Subcutaneous adipose tissue (tissue), 4 donors: ENCODE results near the gene PKP4. TPM values are rescaled to one million over a fixed set of nuclear protein-coding genes. Genes with fewer than 3 reads are reported as not detected.

Experiments used
- total RNA-seq, 4 donors: library from RNA; depleted of rRNA; stranded (reverse); fragments of >200 nt; gene quantifications; one replicate each; pipeline ENCODE4 v1.1.0, GENCODE V29; 2016
- TF ChIP-seq, protein P1 (sequence below): fragments of 450-650 bp; IDR thresholded peaks from one replicate; pipeline ENCODE4 v1.5.1; 2016; ENCODE audit warnings: low read depth, mild to moderate bottlenecking, control low read depth, antibody characterized with exemption, moderate library complexity

PKP4 gene
- total RNA-seq, 4 donors from 2014 or later, result 29.6 to 90.6 (median 68.0) TPM

DNA sequence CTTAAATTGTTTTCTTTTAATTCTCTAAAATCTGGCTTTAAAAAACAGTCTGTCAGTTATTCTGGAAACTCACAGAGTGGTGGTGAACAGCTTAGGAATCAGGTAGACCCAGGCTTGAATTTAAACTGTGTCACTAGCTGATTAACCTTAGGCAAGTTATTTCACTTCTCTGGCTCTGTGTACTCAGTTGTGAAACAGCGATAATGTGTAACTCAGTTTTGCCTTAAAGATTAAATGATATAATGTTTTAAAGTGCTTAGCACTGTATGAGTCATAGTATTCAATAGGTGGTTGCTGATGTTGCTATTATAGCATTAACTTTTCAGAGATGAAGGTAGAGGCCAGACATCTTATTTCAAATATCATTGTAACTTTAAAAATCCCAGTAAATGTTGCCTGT lies 40.7 kb downstream of the PKP4 start:
- TF ChIP-seq, protein P1, sequence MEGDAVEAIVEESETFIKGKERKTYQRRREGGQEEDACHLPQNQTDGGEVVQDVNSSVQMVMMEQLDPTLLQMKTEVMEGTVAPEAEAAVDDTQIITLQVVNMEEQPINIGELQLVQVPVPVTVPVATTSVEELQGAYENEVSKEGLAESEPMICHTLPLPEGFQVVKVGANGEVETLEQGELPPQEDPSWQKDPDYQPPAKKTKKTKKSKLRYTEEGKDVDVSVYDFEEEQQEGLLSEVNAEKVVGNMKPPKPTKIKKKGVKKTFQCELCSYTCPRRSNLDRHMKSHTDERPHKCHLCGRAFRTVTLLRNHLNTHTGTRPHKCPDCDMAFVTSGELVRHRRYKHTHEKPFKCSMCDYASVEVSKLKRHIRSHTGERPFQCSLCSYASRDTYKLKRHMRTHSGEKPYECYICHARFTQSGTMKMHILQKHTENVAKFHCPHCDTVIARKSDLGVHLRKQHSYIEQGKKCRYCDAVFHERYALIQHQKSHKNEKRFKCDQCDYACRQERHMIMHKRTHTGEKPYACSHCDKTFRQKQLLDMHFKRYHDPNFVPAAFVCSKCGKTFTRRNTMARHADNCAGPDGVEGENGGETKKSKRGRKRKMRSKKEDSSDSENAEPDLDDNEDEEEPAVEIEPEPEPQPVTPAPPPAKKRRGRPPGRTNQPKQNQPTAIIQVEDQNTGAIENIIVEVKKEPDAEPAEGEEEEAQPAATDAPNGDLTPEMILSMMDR, result no peak

DNA sequence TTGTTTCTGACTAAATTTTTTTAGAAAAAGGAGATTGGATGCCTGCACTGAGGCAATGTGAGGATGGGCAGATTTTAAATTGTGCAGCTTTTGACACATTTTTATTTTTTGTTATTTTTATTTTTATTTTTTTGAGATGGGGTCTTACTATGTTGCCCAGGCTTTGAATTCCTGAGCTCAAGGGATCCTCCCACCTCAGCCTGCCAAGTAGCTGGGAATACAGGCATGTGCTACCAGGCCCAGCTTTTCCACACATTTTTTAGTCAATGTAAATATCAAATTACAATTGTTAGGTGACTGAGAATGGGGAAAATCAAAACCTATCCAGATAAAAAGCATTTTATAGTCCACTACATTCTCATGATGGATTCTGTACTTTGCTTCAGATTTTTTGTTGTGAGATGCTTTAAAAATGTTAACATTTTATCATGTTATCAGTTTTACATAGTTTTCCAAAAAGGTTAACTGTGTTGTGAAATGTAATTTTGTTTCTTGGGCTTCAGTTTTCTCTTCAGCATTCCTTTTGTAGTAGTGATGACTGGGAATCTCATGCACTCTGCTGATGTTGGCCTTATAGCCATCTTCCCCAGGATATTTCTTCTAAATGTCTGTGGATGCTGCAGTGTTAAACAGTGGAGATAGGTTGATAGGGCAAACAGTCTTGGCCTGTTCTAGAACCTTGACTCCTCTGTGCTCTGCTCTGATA lies 41.4 kb downstream of the PKP4 start:
- TF ChIP-seq, protein P1, result no peak

DNA sequence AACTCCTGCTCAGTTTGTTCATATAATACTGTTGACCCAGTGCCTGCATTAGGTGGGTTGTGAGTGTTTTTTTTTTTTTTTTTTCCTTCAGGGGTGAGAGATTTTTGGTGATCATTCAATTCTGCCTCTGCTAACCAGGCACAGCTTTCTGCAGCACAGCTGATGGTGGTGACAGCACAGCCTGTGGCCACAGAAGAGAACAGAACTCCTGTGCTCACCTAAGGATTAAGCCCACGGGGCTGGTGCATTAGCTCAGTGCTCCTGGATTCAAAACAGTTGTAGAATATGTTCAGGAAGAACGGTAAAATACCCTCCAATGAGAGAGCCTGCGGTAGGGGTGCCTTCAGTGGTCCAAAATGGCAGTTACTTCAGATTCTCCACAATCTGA lies 42.0 kb downstream of the PKP4 start:
- TF ChIP-seq, protein P1, result no peak

DNA sequence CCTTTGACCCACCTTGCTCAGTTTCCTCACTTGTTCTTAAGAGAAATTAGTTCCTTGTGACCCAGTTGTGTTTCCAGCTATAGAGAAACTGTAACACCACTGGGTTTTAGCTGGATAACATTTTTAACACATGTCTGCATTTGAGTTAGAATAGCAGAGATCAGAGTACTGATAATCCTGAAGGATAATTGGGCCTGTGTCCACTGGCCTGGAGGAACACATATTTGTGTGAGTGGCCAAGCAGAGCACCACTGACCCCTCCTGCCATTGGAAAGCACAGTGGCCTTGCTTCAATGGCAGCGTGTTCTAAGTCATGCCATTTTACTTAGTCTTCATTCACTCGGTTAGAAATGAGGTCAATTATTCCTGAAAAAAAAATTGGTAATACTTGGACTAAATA lies 42.6 kb downstream of the PKP4 start:
- TF ChIP-seq, protein P1, result no peak

DNA sequence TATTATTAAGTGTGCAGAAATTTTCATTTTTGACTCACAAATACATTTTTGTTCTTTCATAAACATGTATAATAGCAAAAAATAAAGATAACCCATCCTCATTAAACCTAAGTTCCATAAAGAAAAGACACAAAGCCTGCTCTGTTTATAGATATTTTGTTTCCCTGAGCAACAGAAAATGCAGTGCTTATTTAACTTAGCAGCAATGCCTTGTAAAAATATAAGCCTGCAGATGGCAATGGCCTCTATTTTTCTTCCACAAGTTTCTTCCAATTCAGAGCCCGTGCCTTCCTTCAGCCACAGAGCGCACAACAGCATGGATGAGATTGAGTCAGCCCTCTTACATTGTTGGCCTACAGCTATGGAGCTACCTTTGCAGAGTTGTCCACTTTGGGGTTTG lies 43.6 kb downstream of the PKP4 start:
- TF ChIP-seq, protein P1, result no peak

DNA sequence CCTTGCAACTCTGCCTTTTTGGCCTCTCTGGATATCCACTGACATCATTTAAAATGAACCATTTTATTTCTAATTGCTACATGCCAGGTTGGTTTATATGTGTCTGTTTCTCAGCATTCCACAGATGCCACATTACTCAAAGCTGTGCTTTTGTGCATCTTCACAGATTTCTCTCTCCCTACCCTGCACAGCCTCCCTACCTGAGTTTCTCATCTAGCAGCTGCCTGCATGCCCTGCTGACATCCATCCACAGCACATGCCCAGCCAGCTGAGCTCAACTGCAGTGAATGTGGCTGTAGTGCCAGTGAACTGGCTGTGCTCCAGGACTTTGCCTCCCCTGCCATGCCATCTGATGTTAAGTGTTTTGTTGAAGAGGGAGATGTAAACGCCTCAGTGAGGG lies 44.5 kb downstream of the PKP4 start:
- TF ChIP-seq, protein P1, result no peak

DNA sequence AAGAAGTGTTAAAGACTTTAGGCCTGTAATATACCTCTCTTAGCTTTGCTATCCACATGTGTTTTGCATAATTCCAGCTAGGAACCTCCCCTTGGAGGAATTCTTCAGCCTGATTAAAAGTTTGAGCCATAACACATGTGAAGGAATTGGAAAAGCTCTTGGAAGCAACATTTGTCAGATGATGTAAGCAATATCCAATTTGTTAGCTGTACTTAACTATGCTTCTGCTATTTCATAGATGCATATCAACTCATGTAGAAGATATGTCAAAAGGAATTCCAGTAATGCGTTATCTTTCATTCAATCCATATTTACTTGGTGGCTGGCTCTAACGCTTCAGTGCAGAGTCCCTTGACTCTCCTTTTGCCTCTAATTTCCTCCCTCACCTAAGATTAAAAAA lies 46.2 kb downstream of the PKP4 start:
- TF ChIP-seq, protein P1, result no peak
